WTC11 (cell line): ENCODE measurements around the gene RAB3A. TPM values are rescaled to one million over a fixed set of nuclear protein-coding genes. Genes with fewer than 3 reads are reported as not detected.
A peak's percentile ranks its signal among the peaks of the same experiment; 100 is the strongest.

Experiments
- AFF4 ChIP-seq: sonication (generic); formaldehyde crosslinking; IDR thresholded peaks from 2 replicates; pipeline ENCODE4 v1.8.1; 2023; ENCODE audit warnings: mild to moderate bottlenecking, missing genetic modification reagents, borderline replicate concordance
- ATF6 ChIP-seq: sonication (generic); formaldehyde crosslinking; IDR thresholded peaks from 2 replicates; pipeline ENCODE4 v1.8.1; 2023; ENCODE audit warnings: mild to moderate bottlenecking, missing genetic modification reagents
- E2F5 ChIP-seq: sonication (generic); formaldehyde crosslinking; IDR thresholded peaks from 2 replicates; pipeline ENCODE4 v1.8.1; 2022; ENCODE audit warnings: mild to moderate bottlenecking, moderate library complexity, missing genetic modification reagents
- EMX1 ChIP-seq: fragments of 250-450 bp; sonication (Bioruptor Pico); IDR thresholded peaks from 2 replicates; pipeline ENCODE4 v1.8.0; 2021; ENCODE audit warnings: mild to moderate bottlenecking
- FOXK1 ChIP-seq: sonication (generic); formaldehyde crosslinking; IDR thresholded peaks from 2 replicates; pipeline ENCODE4 v1.8.0; 2022; ENCODE audit warnings: mild to moderate bottlenecking, moderate library complexity, missing genetic modification reagents
- FOXP1 ChIP-seq: sonication (generic); formaldehyde crosslinking; IDR thresholded peaks from 2 replicates; pipeline ENCODE4 v1.8.0; 2022; ENCODE audit warnings: missing genetic modification reagents, mild to moderate bottlenecking, moderate library complexity, borderline replicate concordance
- MLX ChIP-seq: sonication (generic); formaldehyde crosslinking; IDR thresholded peaks from 2 replicates; pipeline ENCODE4 v1.8.1; 2023; ENCODE audit warnings: mild to moderate bottlenecking, missing genetic modification reagents, moderate library complexity
- MYBL2 ChIP-seq: sonication (generic); formaldehyde crosslinking; IDR thresholded peaks from 2 replicates; pipeline ENCODE4 v1.8.1; 2023; ENCODE audit warnings: mild to moderate bottlenecking, moderate library complexity, missing genetic modification reagents
- NFYB ChIP-seq: sonication (generic); formaldehyde crosslinking; conservative IDR thresholded peaks from 2 replicates; pipeline ENCODE4 v1.8.0; 2022; ENCODE audit warnings: low read depth, missing genetic modification reagents
- TEAD4 ChIP-seq: sonication (generic); formaldehyde crosslinking; IDR thresholded peaks from 2 replicates; pipeline ENCODE4 v1.8.0; 2022; ENCODE audit warnings: mild to moderate bottlenecking, missing genetic modification reagents
- TP53 ChIP-seq: sonication (generic); formaldehyde crosslinking; IDR thresholded peaks from 2 replicates; pipeline ENCODE4 v1.8.1; 2023; ENCODE audit warnings: mild to moderate bottlenecking, missing genetic modification reagents
- ZNF416 ChIP-seq: fragments of 250-450 bp; sonication (Bioruptor Pico); IDR thresholded peaks from 2 replicates; pipeline ENCODE4 v1.9.0; 2021; ENCODE audit warnings: mild to moderate bottlenecking, inconsistent platforms
- ZNF425 ChIP-seq: fragments of 250-450 bp; sonication (Bioruptor Pico); conservative IDR thresholded peaks from 2 replicates; pipeline ENCODE4 v1.9.0; 2021; ENCODE audit warnings: mild to moderate bottlenecking
- ZNF512 ChIP-seq: sonication (generic); formaldehyde crosslinking; IDR thresholded peaks from 2 replicates; pipeline ENCODE4 v1.8.1; 2022; ENCODE audit warnings: missing genetic modification reagents, borderline replicate concordance
- ZSCAN18 ChIP-seq: fragments of 250-450 bp; sonication (Bioruptor Pico); IDR thresholded peaks from 2 replicates; pipeline ENCODE4 v2.1.2; 2022; ENCODE audit warnings: mild to moderate bottlenecking, moderate library complexity
- total RNA-seq: library from RNA; stranded (reverse); gene quantifications from 3 replicates; pipeline ENCODE4 v1.2.3, GENCODE V29; 2021

The RAB3A gene
- total RNA-seq, 1 experiment from 2014 or later, result 12.2 TPM

GRCh38 chr19:18152817-18153555 is 50.9 kb downstream of the RAB3A start, which contains the start of gene PIK3R2 (continued):
- TF ChIP-seq ZNF512 (CRISPR knock-in tag) (no peak), E2F5 (CRISPR knock-in tag) (peak; percentile 34; the same call in 1 of the 2 replicates), ATF6 (no peak), FOXK1 (CRISPR knock-in tag) (0 out of 2 replicates have a peak, but pooled peaks have one; percentile 35), TP53 (CRISPR knock-in tag) (0 out of 2 replicates have a peak, but pooled peaks have one; percentile 14), TEAD4 (no peak), ZNF416 (CRISPR knock-in tag) (no peak), AFF4 (CRISPR knock-in tag) (no peak), ZSCAN18 (CRISPR knock-in tag) (no peak), MYBL2 (CRISPR knock-in tag) (peak; percentile 57; the same call in 1 of the 2 replicates), ZNF425 (CRISPR knock-in tag) (no peak), MLX (CRISPR knock-in tag) (no peak), FOXP1 (CRISPR knock-in tag) (peak; percentile 56), EMX1 (CRISPR knock-in tag) (no peak), NFYB (CRISPR knock-in tag) (no peak)
